ENCODE data around the gene CLEC18A. TPM values are rescaled to one million over a fixed set of nuclear protein-coding genes. Genes with fewer than 3 reads are reported as not detected.
A peak's percentile ranks its signal among the peaks of the same experiment; 100 is the strongest.

CLEC18A gene
- total RNA-seq, 1 donor from 2014 or later = 25.2 TPM

- intact Hi-C loops (cut with DNase I) = no loop called here
- H3K27ac ChIP-seq = no peak overlapping the region
- no peak overlapping the region for H3K4me3 ChIP-seq
- H3K36me3 ChIP-seq = peaks cover 3 to 18% of the 10 kb centered on the region in 2 donors
- TF ChIP-seq, protein P1, sequence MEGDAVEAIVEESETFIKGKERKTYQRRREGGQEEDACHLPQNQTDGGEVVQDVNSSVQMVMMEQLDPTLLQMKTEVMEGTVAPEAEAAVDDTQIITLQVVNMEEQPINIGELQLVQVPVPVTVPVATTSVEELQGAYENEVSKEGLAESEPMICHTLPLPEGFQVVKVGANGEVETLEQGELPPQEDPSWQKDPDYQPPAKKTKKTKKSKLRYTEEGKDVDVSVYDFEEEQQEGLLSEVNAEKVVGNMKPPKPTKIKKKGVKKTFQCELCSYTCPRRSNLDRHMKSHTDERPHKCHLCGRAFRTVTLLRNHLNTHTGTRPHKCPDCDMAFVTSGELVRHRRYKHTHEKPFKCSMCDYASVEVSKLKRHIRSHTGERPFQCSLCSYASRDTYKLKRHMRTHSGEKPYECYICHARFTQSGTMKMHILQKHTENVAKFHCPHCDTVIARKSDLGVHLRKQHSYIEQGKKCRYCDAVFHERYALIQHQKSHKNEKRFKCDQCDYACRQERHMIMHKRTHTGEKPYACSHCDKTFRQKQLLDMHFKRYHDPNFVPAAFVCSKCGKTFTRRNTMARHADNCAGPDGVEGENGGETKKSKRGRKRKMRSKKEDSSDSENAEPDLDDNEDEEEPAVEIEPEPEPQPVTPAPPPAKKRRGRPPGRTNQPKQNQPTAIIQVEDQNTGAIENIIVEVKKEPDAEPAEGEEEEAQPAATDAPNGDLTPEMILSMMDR (IDR thresholded peaks at IDR 0.05) = no peak
- DNase-seq (ENCODE audit: low spot score in 2 of 2) = no peak
- no peaks in the 10 kb centered on the region for H3K9me3 ChIP-seq
- H3K27me3 ChIP-seq = no peaks in the 10 kb centered on the region
- H3K4me1 ChIP-seq = no peaks in the 10 kb centered on the region
These were observed 42.1 kb upstream of the CLEC18A start for GRCh38 chr16:69909043-69909442.

GRCh38 chr16:69909760-69910159 lies 41.4 kb upstream of the CLEC18A start:
- H3K27me3 ChIP-seq = no peaks in the 10 kb centered on the region
- intact Hi-C loops (cut with DNase I) = no loop called here
- DNase-seq (ENCODE audit: low spot score in 2 of 2) = no peak
- no peak overlapping the region for H3K4me3 ChIP-seq
- TF ChIP-seq, protein P1 (IDR thresholded peaks at IDR 0.05) = no peak
- no peaks in the 10 kb centered on the region for H3K4me1 ChIP-seq
- no peaks in the 10 kb centered on the region for H3K9me3 ChIP-seq
- no peak overlapping the region for H3K27ac ChIP-seq
- H3K36me3 ChIP-seq = peaks cover 3 to 18% of the 10 kb centered on the region in 2 donors

DNA sequence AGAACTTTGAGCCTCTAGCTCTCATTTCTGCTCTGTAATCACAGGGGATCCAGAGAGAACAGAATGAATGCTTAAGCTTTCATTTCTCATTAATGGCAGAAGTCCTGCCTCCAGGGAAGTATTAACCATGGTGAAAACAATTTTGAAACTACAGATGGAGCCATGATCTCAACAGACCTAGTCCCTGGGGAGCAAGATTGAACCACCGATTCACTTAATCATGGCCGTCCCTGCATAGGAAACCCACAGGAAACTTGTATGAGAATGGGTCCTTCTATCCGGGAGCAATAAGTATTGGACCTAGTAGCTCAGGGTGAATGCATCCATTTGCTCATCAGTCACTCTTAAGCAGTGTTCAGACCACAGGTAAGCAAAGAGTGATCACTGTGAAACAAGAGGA lies 40.2 kb upstream of the CLEC18A start:
- intact Hi-C loops (cut with DNase I) = no loop called here
- peaks cover 0 to under 1% of the 10 kb centered on the region in 2 donors for H3K4me1 ChIP-seq
- no peak overlapping the region for H3K27ac ChIP-seq
- DNase-seq (ENCODE audit: low spot score in 2 of 2) = no peak
- TF ChIP-seq, protein P1 (IDR thresholded peaks at IDR 0.05) = no peak
- H3K9me3 ChIP-seq = no peaks in the 10 kb centered on the region
- no peaks in the 10 kb centered on the region for H3K27me3 ChIP-seq
- no peak overlapping the region for H3K4me3 ChIP-seq
- H3K36me3 ChIP-seq = peaks cover 3 to 18% of the 10 kb centered on the region in 2 donors

DNA sequence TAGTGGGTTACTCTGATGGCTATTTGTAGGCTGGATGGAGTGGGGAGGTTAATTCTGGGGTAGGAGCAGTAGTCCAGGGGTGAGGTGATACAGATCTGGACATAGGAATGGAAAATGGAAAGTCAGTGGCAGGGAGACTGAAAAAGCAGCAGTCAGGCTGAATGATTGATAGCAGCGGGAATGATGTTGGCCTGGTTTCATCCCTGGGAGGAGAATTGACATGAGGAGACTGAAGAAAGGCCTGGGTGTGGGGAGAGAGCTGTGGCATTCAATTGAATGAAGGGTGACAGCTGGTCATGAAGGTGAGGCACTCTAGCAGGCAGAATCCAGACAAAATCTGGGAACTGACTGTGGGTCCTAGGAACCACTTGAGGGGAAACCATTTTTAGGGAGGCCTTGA lies 34.7 kb upstream of the CLEC18A start:
- no peaks in the 10 kb centered on the region for H3K9me3 ChIP-seq
- TF ChIP-seq, protein P1 (IDR thresholded peaks at IDR 0.05) = no peak
- no peaks in the 10 kb centered on the region for H3K36me3 ChIP-seq
- no peaks in the 10 kb centered on the region for H3K27me3 ChIP-seq
- peaks cover 10 to 46% of the 10 kb centered on the region in 2 donors for H3K4me1 ChIP-seq
- intact Hi-C loops (cut with DNase I) = loop anchor here (2.0 to 5.0 kb wide), 4 partner anchors 26 to 68 kb away; no protein-coding TSS in a partner anchor
- H3K27ac ChIP-seq = peak overlapping the region; percentile 96 to 97
- no peak overlapping the region for H3K4me3 ChIP-seq
- DNase-seq (ENCODE audit: low spot score in 2 of 2) = no peak

- Histone ChIP-seq H3K27ac (peak overlapping the region; percentile 96 to 97), H3K4me1 (peaks cover 18 to 53% of the 10 kb centered on the region in 2 donors), H3K27me3 (no peaks in the 10 kb centered on the region), H3K4me3 (peak overlapping the region; percentile 37 to 52), H3K9me3 (no peaks in the 10 kb centered on the region), H3K36me3 (no peaks in the 10 kb centered on the region)
- intact Hi-C loops (cut with DNase I) = loop anchor here (2.0 to 5.0 kb wide), 4 partner anchors 27 to 69 kb away; no protein-coding TSS in a partner anchor
- TF ChIP-seq, protein P1 (IDR thresholded peaks at IDR 0.05) = no peak
- DNase-seq (ENCODE audit: low spot score in 2 of 2) = no peak
These were observed 33.8 kb upstream of the CLEC18A start for GRCh38 chr16:69917311-69917710.

GRCh38 chr16:69917739-69918138 lies 33.4 kb upstream of the CLEC18A start:
- Histone ChIP-seq H3K27ac (peak overlapping the region; percentile 96 to 97), H3K9me3 (no peaks in the 10 kb centered on the region), H3K36me3 (no peaks in the 10 kb centered on the region), H3K4me1 (peaks cover 20 to 56% of the 10 kb centered on the region in 2 donors), H3K4me3 (peak overlapping the region; percentile 37 to 52), H3K27me3 (no peaks in the 10 kb centered on the region)
- peak in 1 of 2 donors; percentile 91 for DNase-seq (ENCODE audit: low spot score in 2 of 2)
- TF ChIP-seq, protein P1 (IDR thresholded peaks at IDR 0.05) = no peak
- intact Hi-C loops (cut with DNase I) = loop anchor here (2.0 to 5.0 kb wide), 4 partner anchors 27 to 69 kb away; no protein-coding TSS in a partner anchor
